Measurements from ENCODE around the gene PIK3R2.

- TF ChIP-seq, protein P1, sequence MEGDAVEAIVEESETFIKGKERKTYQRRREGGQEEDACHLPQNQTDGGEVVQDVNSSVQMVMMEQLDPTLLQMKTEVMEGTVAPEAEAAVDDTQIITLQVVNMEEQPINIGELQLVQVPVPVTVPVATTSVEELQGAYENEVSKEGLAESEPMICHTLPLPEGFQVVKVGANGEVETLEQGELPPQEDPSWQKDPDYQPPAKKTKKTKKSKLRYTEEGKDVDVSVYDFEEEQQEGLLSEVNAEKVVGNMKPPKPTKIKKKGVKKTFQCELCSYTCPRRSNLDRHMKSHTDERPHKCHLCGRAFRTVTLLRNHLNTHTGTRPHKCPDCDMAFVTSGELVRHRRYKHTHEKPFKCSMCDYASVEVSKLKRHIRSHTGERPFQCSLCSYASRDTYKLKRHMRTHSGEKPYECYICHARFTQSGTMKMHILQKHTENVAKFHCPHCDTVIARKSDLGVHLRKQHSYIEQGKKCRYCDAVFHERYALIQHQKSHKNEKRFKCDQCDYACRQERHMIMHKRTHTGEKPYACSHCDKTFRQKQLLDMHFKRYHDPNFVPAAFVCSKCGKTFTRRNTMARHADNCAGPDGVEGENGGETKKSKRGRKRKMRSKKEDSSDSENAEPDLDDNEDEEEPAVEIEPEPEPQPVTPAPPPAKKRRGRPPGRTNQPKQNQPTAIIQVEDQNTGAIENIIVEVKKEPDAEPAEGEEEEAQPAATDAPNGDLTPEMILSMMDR (optimal IDR thresholded peaks at IDR 0.05 in 1 of 3, IDR thresholded peaks at IDR 0.05 in 1 of 3, conservative IDR thresholded peaks at IDR 0.05 in 1 of 3; ENCODE audit: extremely low read depth in 1 of 3, insufficient read depth in 2 of 3, low read length in 3 of 3), result no peak
- no peak for TF ChIP-seq EZH2 (IDR thresholded peaks at IDR 0.05; ENCODE audit: low read length)
Observed at GRCh38 chr19:18194181-18194530, 41.2 kb downstream of the PIK3R2 start.

Data from keratinocyte (primary cell).